Neural progenitor cell (in vitro differentiated cells): ENCODE measurements around the gene ATG16L2.

Source experiments
- CTCF ChIP-seq: fragments of 200-600 bp; sonication (generic); IDR thresholded peaks from 2 replicates; pipeline ENCODE4 v1.5.1; 2017; ENCODE audit warnings: antibody characterized with exemption, mild to moderate bottlenecking
- EZH2phosphoT487 ChIP-seq: fragments of 200-600 bp; sonication (generic); IDR thresholded peaks from 2 replicates; pipeline ENCODE4 v1.6.1; 2017; ENCODE audit warnings: antibody characterized with exemption

GRCh38 chr11:72808331-72808798 is 5.8 kb upstream of the ATG16L2 start:
- TF ChIP-seq CTCF (no peak), EZH2phosphoT487 (no peak)
